ENCODE data around the gene PDGFA. TPM values are rescaled to one million over a fixed set of nuclear protein-coding genes. Genes with fewer than 3 reads are reported as not detected.
"Not testable (repeated sequence)": the region's sequence is repeated elsewhere in the genome, so short reads cannot be mapped to it uniquely, and the experiment has no call there.

The PDGFA gene
- total RNA-seq, 2 experiments from 2014 or later = 7.7 TPM

DNA sequence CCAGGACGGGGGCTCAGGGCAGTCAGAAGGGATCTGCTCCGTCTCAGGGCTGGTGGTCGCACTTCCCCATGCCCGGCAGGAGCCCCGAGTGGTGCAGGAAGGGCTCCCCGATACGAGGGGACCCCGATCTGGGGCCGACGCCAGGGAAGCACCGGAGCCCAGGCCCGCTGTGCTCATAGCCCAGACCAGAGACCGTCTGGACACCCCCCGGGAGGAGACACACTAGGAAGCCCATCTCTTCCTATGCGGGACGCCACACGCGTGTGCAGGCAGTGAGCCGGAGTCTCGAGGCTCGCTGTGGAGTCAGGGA is 39.7 kb upstream of the PDGFA start:
- H3K9me3 Mint-ChIP-seq = no peaks in the 10 kb centered on the region
- no peak overlapping the region for H3K4me3 Mint-ChIP-seq
- no peak for DNase-seq
- CTCF ChIA-PET = no interaction called here
- peaks cover 3% of the 10 kb centered on the region for H3K4me1 Mint-ChIP-seq (ENCODE audit: low read depth)
- intact Hi-C loops (cut with micrococcal nuclease) = no loop called here
- peaks cover 6% of the 10 kb centered on the region for H3K36me3 Mint-ChIP-seq (ENCODE audit: low read depth)
- H3K27ac Mint-ChIP-seq = no peak overlapping the region
- H3K27me3 Mint-ChIP-seq (ENCODE audit: low read depth) = no peaks in the 10 kb centered on the region

GRCh38 chr7:557558-557881 is 37.9 kb upstream of the PDGFA start:
- Mint-ChIP-seq H3K4me3 (no peak overlapping the region), H3K36me3 (ENCODE audit: low read depth) (peaks cover 6% of the 10 kb centered on the region), H3K9me3 (no peaks in the 10 kb centered on the region), H3K27me3 (ENCODE audit: low read depth) (no peaks in the 10 kb centered on the region), H3K4me1 (ENCODE audit: low read depth) (peaks cover 3% of the 10 kb centered on the region), H3K27ac (no peak overlapping the region)
- intact Hi-C loops (cut with micrococcal nuclease) = no loop called here
- CTCF ChIA-PET = no interaction called here
- DNase-seq = no peak

DNA sequence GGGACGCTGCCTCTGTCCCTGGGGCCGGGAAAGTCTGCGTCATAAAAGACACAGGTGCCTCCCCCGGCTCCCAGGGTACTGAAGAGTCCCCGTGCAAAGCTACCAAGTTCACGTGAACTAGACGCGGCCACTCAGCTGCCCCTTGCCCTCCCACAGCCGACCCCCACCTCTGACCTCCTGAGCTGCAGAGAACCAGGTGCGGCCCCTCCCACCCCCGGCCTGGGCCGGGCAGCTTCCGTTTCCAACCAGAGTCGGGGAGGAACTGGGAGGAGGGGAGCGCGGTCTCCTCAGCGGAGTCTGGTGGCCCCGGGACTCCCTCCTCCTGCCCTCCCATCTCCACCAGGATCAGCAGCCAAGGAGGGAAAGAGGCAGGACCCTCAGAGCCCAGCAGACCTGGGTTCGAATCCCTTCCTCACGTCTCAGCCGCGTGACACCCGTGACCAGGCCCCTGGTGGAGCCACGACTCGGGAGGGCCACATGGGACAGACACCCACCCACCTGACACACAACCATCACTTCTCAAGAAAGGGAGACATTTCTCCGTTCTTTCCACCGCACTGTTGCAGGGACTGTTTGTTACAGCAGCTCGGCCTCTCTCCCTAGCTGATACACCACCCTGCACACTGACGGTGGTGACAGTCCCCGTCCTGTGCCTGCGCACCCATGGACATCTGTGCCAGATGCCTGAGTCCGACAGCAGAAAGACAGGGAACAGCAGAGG is 37.4 kb upstream of the PDGFA start:
- no peak for DNase-seq
- intact Hi-C loops (cut with micrococcal nuclease) = no loop called here
- Mint-ChIP-seq H3K36me3 (ENCODE audit: low read depth) (peaks cover 6% of the 10 kb centered on the region), H3K9me3 (no peaks in the 10 kb centered on the region), H3K4me1 (ENCODE audit: low read depth) (peaks cover 3% of the 10 kb centered on the region), H3K27ac (no peak overlapping the region), H3K4me3 (no peak overlapping the region), H3K27me3 (ENCODE audit: low read depth) (no peaks in the 10 kb centered on the region)
- CTCF ChIA-PET = interaction anchor here (0.6 kb wide), 1 partner anchor 69 kb away, joined by 5 read pairs; no protein-coding TSS in a partner anchor

GRCh38 chr7:556291-556826 is 36.7 kb upstream of the PDGFA start:
- Mint-ChIP-seq H3K36me3 (ENCODE audit: low read depth) (peaks cover 6% of the 10 kb centered on the region), H3K4me3 (no peak overlapping the region), H3K27me3 (ENCODE audit: low read depth) (no peaks in the 10 kb centered on the region), H3K9me3 (no peaks in the 10 kb centered on the region), H3K27ac (no peak overlapping the region), H3K4me1 (ENCODE audit: low read depth) (peaks cover 3% of the 10 kb centered on the region)
- DNase-seq = no peak
- intact Hi-C loops (cut with micrococcal nuclease) = no loop called here
- CTCF ChIA-PET = interaction anchor here (0.6 kb wide), 1 partner anchor 70 kb away, joined by 5 read pairs; no protein-coding TSS in a partner anchor

- no peaks in the 10 kb centered on the region for H3K9me3 Mint-ChIP-seq
- no peak overlapping the region for H3K27ac Mint-ChIP-seq
- no peaks in the 10 kb centered on the region for H3K4me1 Mint-ChIP-seq (ENCODE audit: low read depth)
- intact Hi-C loops (cut with micrococcal nuclease) = no loop called here
- CTCF ChIA-PET = no interaction called here
- H3K4me3 Mint-ChIP-seq = no peak overlapping the region
- H3K27me3 Mint-ChIP-seq (ENCODE audit: low read depth) = no peaks in the 10 kb centered on the region
- peaks cover 6% of the 10 kb centered on the region for H3K36me3 Mint-ChIP-seq (ENCODE audit: low read depth)
- no peak for DNase-seq
Observed at GRCh38 chr7:555551-556160, 36.0 kb upstream of the PDGFA start.

DNA sequence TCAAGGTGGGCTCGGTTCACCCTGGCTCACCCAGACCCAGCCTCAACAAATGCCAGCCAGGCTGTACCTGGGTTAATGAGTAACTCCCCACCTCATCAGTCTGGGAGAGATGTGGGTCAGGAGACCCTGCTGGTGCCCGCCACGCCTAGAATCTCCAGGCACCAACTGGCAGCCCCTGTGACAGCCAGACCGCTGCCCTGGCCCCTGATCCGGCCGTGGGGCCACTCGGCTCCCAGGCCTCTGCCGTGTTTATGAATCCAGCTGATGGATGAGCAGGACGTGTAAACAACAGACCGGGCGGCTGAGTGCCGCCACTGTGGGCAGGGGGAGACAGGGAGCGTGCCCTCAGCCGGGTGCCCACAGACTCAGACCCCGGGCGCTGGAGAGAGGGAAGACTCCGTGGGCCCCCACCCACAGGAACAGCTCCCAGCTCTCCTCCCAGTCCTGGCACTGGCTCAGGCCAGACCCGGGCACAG is 34.0 kb upstream of the PDGFA start:
- no peaks in the 10 kb centered on the region for H3K4me1 Mint-ChIP-seq (ENCODE audit: low read depth)
- H3K27me3 Mint-ChIP-seq (ENCODE audit: low read depth) = no peaks in the 10 kb centered on the region
- DNase-seq = no peak
- CTCF ChIA-PET = interaction anchor here (1.1 kb wide), 1 partner anchor 318 kb away, joined by 3 read pairs; no protein-coding TSS in a partner anchor
- intact Hi-C loops (cut with micrococcal nuclease) = no loop called here
- H3K27ac Mint-ChIP-seq = no peak overlapping the region
- H3K9me3 Mint-ChIP-seq = no peaks in the 10 kb centered on the region
- H3K4me3 Mint-ChIP-seq = no peak overlapping the region
- peaks cover 8% of the 10 kb centered on the region for H3K36me3 Mint-ChIP-seq (ENCODE audit: low read depth)

DNA sequence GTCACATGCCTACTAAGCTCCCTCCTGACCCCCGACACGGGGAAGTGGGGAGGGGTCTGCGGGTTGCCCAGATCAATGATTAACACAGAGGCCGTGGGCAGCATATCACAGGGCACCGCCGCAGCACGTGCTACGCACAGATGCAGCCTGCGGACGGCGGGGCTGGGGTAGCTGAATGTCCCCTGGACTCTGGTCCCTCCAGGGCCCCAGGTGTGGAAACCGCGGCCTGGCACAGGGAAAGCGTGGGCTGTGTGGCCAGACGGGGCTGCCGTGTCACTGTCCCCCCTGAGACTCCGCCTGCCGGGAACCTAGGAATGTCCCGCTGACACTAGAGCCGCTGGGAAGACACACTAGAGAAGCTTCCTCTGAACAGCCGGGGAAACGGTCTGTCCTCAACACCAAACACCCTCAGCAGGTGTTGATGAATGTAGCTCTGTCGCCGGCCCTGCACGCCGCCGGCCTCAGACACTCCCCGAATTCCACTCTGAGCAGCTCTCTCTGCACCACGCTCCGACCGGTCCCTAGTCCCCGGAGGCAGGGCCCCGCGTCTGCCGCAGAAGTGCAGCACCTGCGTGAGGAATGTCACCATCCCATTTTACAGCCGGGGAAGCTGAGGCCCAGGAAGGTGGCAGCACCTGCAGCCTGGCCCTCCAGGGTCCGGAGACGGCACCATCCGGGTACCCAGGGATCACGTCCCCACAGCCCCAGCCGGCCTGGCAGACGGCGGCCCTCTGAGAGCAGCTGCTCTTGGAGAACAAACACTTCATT is 33.4 kb upstream of the PDGFA start:
- DNase-seq = no peak
- peaks cover 10% of the 10 kb centered on the region for H3K36me3 Mint-ChIP-seq (ENCODE audit: low read depth)
- H3K4me3 Mint-ChIP-seq = no peak overlapping the region
- CTCF ChIA-PET = interaction anchor here (1.1 kb wide), 1 partner anchor 318 kb away, joined by 3 read pairs; no protein-coding TSS in a partner anchor
- intact Hi-C loops (cut with micrococcal nuclease) = no loop called here
- H3K9me3 Mint-ChIP-seq = no peaks in the 10 kb centered on the region
- no peak overlapping the region for H3K27ac Mint-ChIP-seq
- H3K4me1 Mint-ChIP-seq (ENCODE audit: low read depth) = no peaks in the 10 kb centered on the region
- H3K27me3 Mint-ChIP-seq (ENCODE audit: low read depth) = no peaks in the 10 kb centered on the region

DNA sequence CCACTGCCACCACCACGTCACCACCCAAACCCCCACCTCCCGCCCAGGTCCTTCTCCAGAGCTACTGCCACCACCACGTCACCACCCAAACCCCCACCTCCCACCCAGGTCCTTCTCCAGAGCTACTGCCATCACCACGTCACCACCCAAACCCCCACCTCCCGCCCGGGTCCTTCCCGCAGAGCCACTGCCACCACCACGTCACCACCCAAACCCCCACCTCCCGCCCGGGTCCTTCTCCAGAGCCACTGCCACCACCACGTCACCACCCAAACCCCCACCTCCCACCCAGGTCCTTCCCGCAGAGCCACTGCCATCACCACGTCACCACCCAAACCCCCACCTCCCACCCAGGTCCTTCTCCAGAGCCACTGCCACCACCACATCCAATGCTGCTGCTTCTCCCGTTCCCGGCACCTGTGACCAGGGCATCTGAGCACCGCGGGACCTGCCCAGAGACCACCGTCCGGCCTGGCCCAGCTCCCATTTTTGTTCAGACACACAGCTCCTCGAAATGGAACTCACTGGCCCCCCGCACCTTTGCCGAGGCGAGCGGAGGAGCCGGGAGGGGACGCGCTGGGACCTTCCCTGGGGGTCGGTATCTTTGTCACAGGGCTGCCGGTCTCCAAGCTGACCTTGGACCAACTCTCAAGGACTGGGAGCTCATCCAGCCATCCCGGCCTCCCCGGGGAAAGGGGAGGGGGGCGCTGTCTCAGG is 32.7 kb upstream of the PDGFA start:
- H3K4me3 Mint-ChIP-seq; H3K27ac Mint-ChIP-seq; H3K27me3 Mint-ChIP-seq (ENCODE audit: low read depth); DNase-seq; intact Hi-C loops (cut with micrococcal nuclease); H3K4me1 Mint-ChIP-seq (ENCODE audit: low read depth); H3K36me3 Mint-ChIP-seq (ENCODE audit: low read depth); H3K9me3 Mint-ChIP-seq: not testable (repeated sequence)
- CTCF ChIA-PET = interaction anchor here (1.1 kb wide), 1 partner anchor 319 kb away, joined by 3 read pairs; no protein-coding TSS in a partner anchor

GRCh38 chr7:551615-551970 is 31.9 kb upstream of the PDGFA start:
- H3K27ac Mint-ChIP-seq; DNase-seq; H3K9me3 Mint-ChIP-seq; H3K27me3 Mint-ChIP-seq (ENCODE audit: low read depth); intact Hi-C loops (cut with micrococcal nuclease); H3K4me3 Mint-ChIP-seq; H3K4me1 Mint-ChIP-seq (ENCODE audit: low read depth); CTCF ChIA-PET: not testable (repeated sequence)
- H3K36me3 Mint-ChIP-seq (ENCODE audit: low read depth) = peaks cover 11% of the 10 kb centered on the region

DNA sequence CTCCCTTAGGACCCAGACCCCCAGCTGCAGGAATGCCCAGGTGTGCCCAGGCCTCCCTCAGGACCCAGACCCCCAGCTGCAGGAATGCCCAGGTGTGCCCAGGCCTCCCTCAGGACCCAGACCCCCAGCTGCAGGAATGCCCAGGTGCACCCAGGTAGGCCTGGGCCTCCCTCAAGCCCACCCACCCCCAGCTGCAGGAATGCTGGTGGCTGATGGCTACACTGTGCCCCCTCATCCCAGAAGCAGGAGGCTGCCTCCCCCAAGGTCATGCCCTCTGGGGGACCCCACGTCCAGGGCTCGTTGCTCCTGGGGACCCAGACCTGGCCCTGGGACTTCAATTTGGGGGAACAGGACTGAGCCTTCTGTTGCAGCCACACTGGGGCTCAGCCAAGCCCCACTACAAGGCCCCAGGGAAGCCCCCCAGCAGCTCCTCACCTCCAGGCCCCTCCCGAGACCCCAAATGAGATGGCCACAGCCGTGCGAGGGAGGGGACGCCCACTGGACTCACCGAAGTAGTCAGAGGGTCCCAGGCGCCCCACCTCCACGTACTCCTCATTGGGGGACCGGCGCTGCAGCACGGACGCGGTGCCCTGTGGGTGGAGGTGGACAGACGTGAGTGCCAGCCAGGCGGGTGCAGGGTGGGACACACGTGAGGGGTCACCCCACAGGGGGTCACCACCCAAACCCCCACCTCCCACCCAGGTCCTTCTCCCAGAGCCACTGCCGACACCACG is 31.4 kb upstream of the PDGFA start:
- Mint-ChIP-seq H3K27ac (no peak overlapping the region), H3K4me3 (no peak overlapping the region), H3K4me1 (ENCODE audit: low read depth) (no peaks in the 10 kb centered on the region), H3K36me3 (ENCODE audit: low read depth) (peaks cover 11% of the 10 kb centered on the region), H3K9me3 (no peaks in the 10 kb centered on the region), H3K27me3 (ENCODE audit: low read depth) (no peaks in the 10 kb centered on the region)
- DNase-seq = no peak
- intact Hi-C loops (cut with micrococcal nuclease) = no loop called here
- CTCF ChIA-PET = no interaction called here

DNA sequence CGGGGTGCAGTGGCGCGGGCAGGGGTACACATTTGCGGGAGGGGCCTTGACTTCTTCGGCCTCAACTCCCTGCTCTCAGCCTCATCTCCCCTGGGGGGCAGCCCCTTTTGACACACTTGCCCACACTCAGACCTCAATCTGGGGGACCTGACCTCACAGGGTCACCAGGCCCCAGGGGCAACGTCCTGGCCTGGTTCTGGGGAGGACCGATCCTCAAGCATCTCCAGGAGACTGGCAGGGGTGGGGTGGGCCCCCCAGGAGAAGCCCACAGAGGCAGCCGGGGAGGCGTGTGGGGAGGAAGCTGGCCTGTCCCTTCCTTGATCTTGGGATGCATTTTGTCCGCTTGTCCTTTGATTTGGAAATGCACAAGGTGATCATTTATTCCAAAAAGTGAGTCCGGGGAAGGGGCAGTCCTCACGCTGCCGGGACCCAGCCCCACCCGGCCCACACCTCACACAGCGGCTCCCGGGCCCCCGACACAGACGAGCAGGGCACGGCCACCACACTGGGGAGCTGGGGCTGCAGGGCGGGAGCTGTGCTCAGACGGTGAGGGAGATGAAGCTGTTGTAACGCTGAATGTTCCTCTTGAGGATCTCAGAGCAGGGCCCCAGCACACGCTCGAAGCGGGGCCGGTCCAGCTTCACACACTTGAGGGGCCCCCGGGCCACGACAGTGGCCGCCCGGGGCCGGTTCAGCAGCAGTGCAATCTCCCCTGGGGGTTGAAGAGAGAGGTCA is 30.4 kb upstream of the PDGFA start:
- Mint-ChIP-seq H3K4me1 (ENCODE audit: low read depth) (no peaks in the 10 kb centered on the region), H3K27me3 (ENCODE audit: low read depth) (no peaks in the 10 kb centered on the region), H3K27ac (no peak overlapping the region), H3K9me3 (peaks cover 5% of the 10 kb centered on the region), H3K36me3 (ENCODE audit: low read depth) (peaks cover 7% of the 10 kb centered on the region), H3K4me3 (no peak overlapping the region)
- intact Hi-C loops (cut with micrococcal nuclease) = no loop called here
- CTCF ChIA-PET = no interaction called here
- DNase-seq = no peak
